Stomach (tissue), 4 donors: ENCODE data around the gene ADAMTS16.

ENCODE experiments used
- EP300 ChIP-seq: sonication (generic); formaldehyde crosslinking; IDR thresholded peaks from one replicate; pipeline ENCODE4 v1.6.1; 2017; ENCODE audit warnings: antibody characterized with exemption
- POLR2A ChIP-seq, 4 donors: fragments of 450-650 bp; IDR thresholded peaks; one replicate each; pipeline ENCODE4 v1.6.1; 2016; ENCODE audit warnings: antibody characterized with exemption in 4 of 4, control low read depth in 2 of 4, mild to moderate bottlenecking in 1 of 4, moderate library complexity in 1 of 4
- POLR2AphosphoS5 ChIP-seq, 3 donors: sonication (generic); formaldehyde crosslinking; IDR thresholded peaks; one replicate each; pipeline ENCODE4 v1.6.1; 2016; ENCODE audit warnings: antibody characterized with exemption in 3 of 3
- TF ChIP-seq, protein P1 (sequence below), 7 experiments: fragments of 450-650 bp in 4 of 7; fragments of 200-600 bp in 3 of 7; sonication (generic) in 3 of 7; IDR thresholded peaks; one replicate each; pipeline ENCODE4 v1.5.1; 2016 to 2019; ENCODE audit warnings: antibody characterized with exemption in 7 of 7, control low read depth in 2 of 7, mild to moderate bottlenecking in 1 of 7

DNA sequence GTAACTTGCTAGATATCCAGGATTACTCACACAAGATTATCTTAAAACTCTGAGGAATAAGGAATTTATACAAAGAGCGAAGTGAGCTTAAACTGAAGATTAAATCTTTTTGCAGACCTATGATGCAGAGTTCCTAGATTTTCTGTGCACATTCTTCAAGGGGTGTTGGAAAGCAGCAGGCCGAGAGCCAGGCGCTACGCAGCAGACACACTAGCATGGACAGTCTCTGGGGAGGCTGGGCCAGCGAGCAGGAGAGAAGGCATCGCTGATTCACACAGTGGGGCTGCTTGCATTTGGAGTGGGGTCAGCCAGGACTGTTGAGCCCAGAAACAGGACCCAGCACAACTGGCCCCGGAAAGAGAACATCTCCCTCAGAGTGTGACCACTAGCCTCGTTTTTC lies 136.3 kb downstream of the ADAMTS16 start:
- TF ChIP-seq POLR2A (IDR thresholded peaks at IDR 0.05) = no peak
- TF ChIP-seq, protein P1, sequence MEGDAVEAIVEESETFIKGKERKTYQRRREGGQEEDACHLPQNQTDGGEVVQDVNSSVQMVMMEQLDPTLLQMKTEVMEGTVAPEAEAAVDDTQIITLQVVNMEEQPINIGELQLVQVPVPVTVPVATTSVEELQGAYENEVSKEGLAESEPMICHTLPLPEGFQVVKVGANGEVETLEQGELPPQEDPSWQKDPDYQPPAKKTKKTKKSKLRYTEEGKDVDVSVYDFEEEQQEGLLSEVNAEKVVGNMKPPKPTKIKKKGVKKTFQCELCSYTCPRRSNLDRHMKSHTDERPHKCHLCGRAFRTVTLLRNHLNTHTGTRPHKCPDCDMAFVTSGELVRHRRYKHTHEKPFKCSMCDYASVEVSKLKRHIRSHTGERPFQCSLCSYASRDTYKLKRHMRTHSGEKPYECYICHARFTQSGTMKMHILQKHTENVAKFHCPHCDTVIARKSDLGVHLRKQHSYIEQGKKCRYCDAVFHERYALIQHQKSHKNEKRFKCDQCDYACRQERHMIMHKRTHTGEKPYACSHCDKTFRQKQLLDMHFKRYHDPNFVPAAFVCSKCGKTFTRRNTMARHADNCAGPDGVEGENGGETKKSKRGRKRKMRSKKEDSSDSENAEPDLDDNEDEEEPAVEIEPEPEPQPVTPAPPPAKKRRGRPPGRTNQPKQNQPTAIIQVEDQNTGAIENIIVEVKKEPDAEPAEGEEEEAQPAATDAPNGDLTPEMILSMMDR (IDR thresholded peaks at IDR 0.05) = no peak
- TF ChIP-seq POLR2AphosphoS5 (IDR thresholded peaks at IDR 0.05) = no peak
- no peak for TF ChIP-seq EP300
